NCI-H774 (cell line): ENCODE data around the gene ADGRG1.
A peak's percentile ranks its signal among the peaks of the same experiment; 100 is the strongest.

ENCODE experiments used
- DNase-seq: peaks from one replicate; lab custom pipeline; 2025; lab: John Stamatoyannopoulos, UW

Gene ADGRG1

GRCh38 chr16:57635266-57636097 lies 7.1 kb downstream of the ADGRG1 start:
- DNase-seq = no peak

- no peak for DNase-seq
Observed at GRCh38 chr16:57636184-57636583, 7.8 kb downstream of the ADGRG1 start.

- no peak for DNase-seq
Observed at GRCh38 chr16:57637020-57637419, 8.6 kb downstream of the ADGRG1 start.

GRCh38 chr16:57637424-57637823 lies 9.0 kb downstream of the ADGRG1 start:
- no peak for DNase-seq

GRCh38 chr16:57637965-57638364 lies 9.5 kb downstream of the ADGRG1 start:
- DNase-seq = no peak

GRCh38 chr16:57638381-57638780 lies 10.0 kb downstream of the ADGRG1 start:
- DNase-seq = no peak

GRCh38 chr16:57639172-57639887 lies 10.9 kb downstream of the ADGRG1 start:
- peak; percentile 22 for DNase-seq

- DNase-seq = no peak
Observed at GRCh38 chr16:57640185-57640584, 11.8 kb downstream of the ADGRG1 start.

GRCh38 chr16:57640612-57641011 lies 12.2 kb downstream of the ADGRG1 start:
- DNase-seq = no peak

GRCh38 chr16:57642160-57643135 lies 14.0 kb downstream of the ADGRG1 start:
- DNase-seq = no peak

- no peak for DNase-seq
Observed at GRCh38 chr16:57643147-57643874, 14.9 kb downstream of the ADGRG1 start.

- no peak for DNase-seq
Observed at GRCh38 chr16:57643910-57644309, 15.5 kb downstream of the ADGRG1 start.

GRCh38 chr16:57644383-57645014 lies 16.1 kb downstream of the ADGRG1 start:
- DNase-seq = no peak

- DNase-seq = no peak
Observed at GRCh38 chr16:57645169-57645568, 16.7 kb downstream of the ADGRG1 start.

- no peak for DNase-seq
Observed at GRCh38 chr16:57645691-57646387, 17.4 kb downstream of the ADGRG1 start.

GRCh38 chr16:57646388-57647039 lies 18.1 kb downstream of the ADGRG1 start:
- no peak for DNase-seq

- no peak for DNase-seq
Observed at GRCh38 chr16:57647136-57647875, 18.9 kb downstream of the ADGRG1 start.

GRCh38 chr16:57648125-57648524 lies 19.7 kb downstream of the ADGRG1 start:
- DNase-seq = no peak
